OCI-LY3 (cell line): Measurements from ENCODE around the gene CADM4.

Experiments used
- H2AFZ ChIP-seq: fragments of 200-600, 300-600 bp; shearing (Covaris generic); 2 replicates; pipeline ENCODE4 v1.6.0; 2014; ENCODE audit warnings: antibody characterized with exemption, low read depth, low read length
- H3K27ac ChIP-seq: fragments of 200-600, 300-600 bp; sonication (generic); 2 replicates; pipeline ENCODE4 v1.5.1; 2014; ENCODE audit warnings: mild to moderate bottlenecking, low read length, moderate library complexity, mixed read lengths
- H3K27me3 ChIP-seq: fragments of 200-600, 300-600 bp; sonication (generic); 2 replicates; pipeline ENCODE4 v1.6.1; 2014; ENCODE audit warnings: low read depth, low read length, mixed read lengths
- H3K36me3 ChIP-seq: fragments of 200-600, 300-600 bp; sonication (generic); replicated peaks from 2 replicates; pipeline ENCODE3; 2014; ENCODE audit warnings: low read depth, low read length, mixed read lengths
- H3K4me1 ChIP-seq: fragments of 300-600, 200-600 bp; sonication (generic); 2 replicates; pipeline ENCODE4 v1.6.1; 2014; ENCODE audit warnings: low read length, mixed read lengths
- H3K4me2 ChIP-seq: fragments of 200-600, 300-600 bp; sonication (generic); 2 replicates; pipeline ENCODE4 v1.6.1; 2014; ENCODE audit warnings: low read length, mixed read lengths
- H3K4me3 ChIP-seq: fragments of 300-600, 200-600 bp; sonication (generic); 2 replicates; pipeline ENCODE4 v1.5.1; 2014; ENCODE audit warnings: antibody characterized with exemption, mild to moderate bottlenecking, low read length, moderate library complexity
- H3K79me2 ChIP-seq: fragments of 300-600, 200-600 bp; shearing (Covaris generic); 2 replicates; pipeline ENCODE4 v1.6.1; 2014; ENCODE audit warnings: mild to moderate bottlenecking, low read length, mixed read lengths
- H3K9ac ChIP-seq: fragments of 300-600, 200-600 bp; shearing (Covaris generic); 2 replicates; pipeline ENCODE4 v1.6.0; 2014; ENCODE audit warnings: mild to moderate bottlenecking, low read length, moderate library complexity
- H3K9me3 ChIP-seq: fragments of 200-600, 300-600 bp; shearing (Covaris generic); 2 replicates; pipeline ENCODE4 v1.6.1; 2014; ENCODE audit warnings: low read length, mixed read lengths; ENCODE audit not compliant: insufficient read depth
- H4K20me1 ChIP-seq: fragments of 200-600, 300-600 bp; sonication (generic); 2 replicates; pipeline ENCODE4 v1.6.1; 2016; ENCODE audit warnings: low read length, mixed read lengths; ENCODE audit not compliant: insufficient read depth
- CTCF ChIP-seq: fragments of 200-600, 300-600 bp; sonication (generic); IDR thresholded peaks from 2 replicates; pipeline ENCODE4 v1.5.1; 2014; ENCODE audit warnings: antibody characterized with exemption, low read length, low read depth
- EZH2phosphoT487 ChIP-seq: fragments of 200-600 bp; shearing (Covaris generic); IDR thresholded peaks from 2 replicates; pipeline ENCODE4 v1.6.1; 2018; ENCODE audit warnings: antibody characterized with exemption, mixed run types, low read depth

CADM4 gene

DNA sequence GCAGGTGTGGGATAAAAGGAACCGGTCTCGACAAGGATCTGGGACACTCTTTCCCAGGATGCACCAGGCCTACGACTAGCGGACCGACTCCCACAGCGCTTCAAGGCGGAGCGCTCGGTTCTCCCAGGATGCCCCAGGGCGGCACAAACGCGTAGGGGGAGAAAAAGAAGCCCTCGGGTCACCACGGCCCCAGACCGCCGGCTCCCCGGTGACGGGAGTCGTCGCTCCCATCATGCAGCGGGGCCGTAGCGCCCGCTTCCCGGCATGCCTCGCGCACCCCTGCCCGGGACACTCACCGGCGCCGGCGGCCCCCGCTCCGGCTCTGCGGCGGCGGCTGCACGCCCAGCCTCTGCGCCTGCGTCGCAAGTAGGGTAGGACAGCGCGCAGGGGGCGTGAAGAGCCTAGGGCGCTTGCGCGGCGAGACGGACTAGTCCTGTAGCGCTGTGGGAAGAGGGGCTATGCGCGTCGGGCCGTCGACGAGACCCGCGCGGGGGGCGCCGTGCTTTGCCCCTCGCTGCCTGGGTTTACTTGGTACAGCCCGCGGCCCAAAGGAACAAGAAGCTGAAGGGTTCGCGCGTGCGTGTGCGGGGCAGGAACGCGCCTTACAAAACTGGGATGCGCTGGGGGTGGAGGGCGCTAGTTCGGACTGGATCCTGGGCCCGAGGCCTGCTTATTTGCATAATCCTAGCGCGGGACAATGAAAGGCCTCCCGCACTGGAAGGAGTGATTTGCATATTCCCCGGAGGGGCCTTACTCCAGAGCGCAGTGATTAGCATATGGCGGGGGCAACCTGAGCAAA lies 20.2 kb downstream of the CADM4 start, which contains the start of gene ZNF428:
Gene ZNF428, minus strand, starts transcription at position 368 of the 799 bp plus-strand sequence. CDS start 5,325 bp downstream, outside the sequence.
- H3K27ac ChIP-seq = peak within 1 kb of the TSS; percentile 80
- H3K9ac ChIP-seq = peak within 1 kb of the TSS; percentile 93
- no peaks in the 10 kb centered on the region for H3K9me3 ChIP-seq
- H3K4me2 ChIP-seq = peak within 1 kb of the TSS; percentile 91
- H2AFZ ChIP-seq = peak within 1 kb of the TSS; percentile 93
- H3K4me1 ChIP-seq = peaks cover 5% of the 10 kb centered on the region
- H3K36me3 ChIP-seq = peaks cover 2% of the 10 kb centered on the region
- H3K79me2 ChIP-seq = peaks cover 24% of the 10 kb centered on the region
- peak within 1 kb of the TSS; percentile 90 for H3K4me3 ChIP-seq
- no peaks in the 10 kb centered on the region for H3K27me3 ChIP-seq
- H4K20me1 ChIP-seq = no peaks in the 10 kb centered on the region
- TF ChIP-seq EZH2phosphoT487 (no peak), CTCF (no peak)

DNA sequence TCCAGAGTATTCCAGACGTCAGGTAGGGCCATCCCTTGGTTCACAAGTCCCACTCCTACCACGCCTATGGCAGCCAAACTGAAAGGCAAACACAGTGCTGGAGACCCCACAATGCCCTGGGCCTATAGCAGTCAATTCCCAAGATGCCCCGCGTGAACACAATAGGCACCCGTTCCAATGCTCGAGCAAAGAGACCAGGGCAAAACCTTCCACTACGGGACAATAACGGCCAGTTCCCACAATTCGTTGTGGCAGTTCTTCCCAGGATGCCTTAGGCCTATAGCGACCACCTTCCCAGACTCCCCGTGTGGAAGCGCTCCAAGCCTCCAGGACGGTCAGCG lies 20.8 kb downstream of the CADM4 start:
- Histone ChIP-seq H2AFZ (peak overlapping the region; percentile 93), H3K4me1 (peaks cover 5% of the 10 kb centered on the region), H3K27ac (peak overlapping the region; percentile 80), H3K9me3 (no peaks in the 10 kb centered on the region), H3K36me3 (peaks cover 2% of the 10 kb centered on the region), H3K79me2 (peaks cover 24% of the 10 kb centered on the region), H3K27me3 (no peaks in the 10 kb centered on the region), H3K4me2 (peak overlapping the region; percentile 91), H4K20me1 (no peaks in the 10 kb centered on the region), H3K9ac (peak overlapping the region; percentile 93), H3K4me3 (peak overlapping the region; percentile 90)
- no peak for TF ChIP-seq CTCF
- no peak for TF ChIP-seq EZH2phosphoT487

DNA sequence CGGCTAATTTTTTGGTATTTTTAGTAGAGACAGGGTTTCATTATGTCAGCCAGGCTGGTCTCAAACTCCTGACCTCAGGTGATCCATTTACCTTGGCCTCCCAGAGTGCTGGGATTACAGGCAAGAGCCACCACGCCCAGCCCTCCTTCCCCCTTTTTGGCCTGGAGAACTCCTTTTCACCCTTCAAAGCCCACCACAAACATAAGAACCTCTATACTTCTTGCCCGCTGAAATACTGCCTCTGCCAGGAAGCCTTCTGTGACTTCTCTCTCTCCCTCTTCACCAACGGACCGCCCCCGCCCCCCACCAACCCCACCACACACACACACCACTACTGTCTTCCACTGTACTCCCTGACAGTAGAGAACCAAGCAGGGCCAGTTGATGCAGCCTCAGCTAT lies 22.7 kb downstream of the CADM4 start:
- no peak overlapping the region for H3K27ac ChIP-seq
- H4K20me1 ChIP-seq = no peaks in the 10 kb centered on the region
- peaks cover 24% of the 10 kb centered on the region for H3K79me2 ChIP-seq
- H3K9me3 ChIP-seq = no peaks in the 10 kb centered on the region
- H3K4me3 ChIP-seq = no peak overlapping the region
- no peak for TF ChIP-seq EZH2phosphoT487
- TF ChIP-seq CTCF = no peak
- peaks cover 12% of the 10 kb centered on the region for H3K36me3 ChIP-seq
- peaks cover 5% of the 10 kb centered on the region for H3K4me1 ChIP-seq
- H3K27me3 ChIP-seq = no peaks in the 10 kb centered on the region
- H3K9ac ChIP-seq = no peak overlapping the region
- H2AFZ ChIP-seq = no peak overlapping the region
- H3K4me2 ChIP-seq = no peak overlapping the region

- Histone ChIP-seq H3K27ac (no peak overlapping the region), H4K20me1 (no peaks in the 10 kb centered on the region), H3K9ac (no peak overlapping the region), H3K79me2 (peaks cover 24% of the 10 kb centered on the region), H3K36me3 (peaks cover 12% of the 10 kb centered on the region), H3K27me3 (no peaks in the 10 kb centered on the region), H3K4me2 (no peak overlapping the region), H3K9me3 (no peaks in the 10 kb centered on the region), H3K4me3 (no peak overlapping the region), H2AFZ (no peak overlapping the region), H3K4me1 (peaks cover 5% of the 10 kb centered on the region)
- TF ChIP-seq CTCF (no peak), EZH2phosphoT487 (no peak)
Measured at GRCh38 chr19:43616306-43616705, 23.3 kb downstream of the CADM4 start.
